IMR-90 (cell line): ENCODE results near the gene TGDS. TPM values are rescaled to one million over a fixed set of nuclear protein-coding genes. Genes with fewer than 3 reads are reported as not detected.

ENCODE experiments used
- ATAC-seq: fragments of 200-7000 bp; cut with Tn5 transposase; 2 replicates; pipeline ENCODE4 v1.9.1; 2020; ENCODE audit warnings: low read depth, mild to moderate bottlenecking, moderate library complexity
- BruUV-seq: library from RNA; stranded (reverse); fragments of 400-500 nt; replicated peaks from 2 replicates; lab custom pipeline; 2021; lab: Mats Ljungman, UMichigan
- CTCF ChIA-PET: fragments of 300-600 bp; formaldehyde crosslinking; extraction: SDS; loops from one replicate; lab custom pipeline; 2021; ENCODE audit warnings: antibody characterized with exemption; lab: Yijun Ruan, JAX
- POLR2A ChIA-PET: fragments of 300-600 bp; sonication (Branson Sonifier 250); formaldehyde crosslinking; loops from one replicate; lab custom pipeline; 2022; ENCODE audit warnings: antibody characterized with exemption; ENCODE audit not compliant: unreplicated experiment; lab: Charles Lee
- DNase-seq: peaks from one replicate; pipeline ENCODE4 v3.0.0; 2013
- H2AFZ ChIP-seq: replicated peaks from 2 replicates; pipeline ENCODE3; 2013; ENCODE audit warnings: low read length, mild to moderate bottlenecking; ENCODE audit not compliant: poor library complexity
- H2AK5ac ChIP-seq: 2 replicates; pipeline ENCODE4 v1.6.1; 2013; ENCODE audit warnings: low read depth, low read length, inconsistent platforms
- H2AK9ac ChIP-seq: replicated peaks from 2 replicates; pipeline ENCODE3; 2013; ENCODE audit warnings: mild to moderate bottlenecking, low read depth, low read length, moderate library complexity; ENCODE audit not compliant: poor library complexity
- H2BK120ac ChIP-seq: 2 replicates; pipeline ENCODE4 v1.6.1; 2013; ENCODE audit warnings: low read depth, low read length, inconsistent platforms
- H2BK15ac ChIP-seq: 3 replicates; pipeline ENCODE4 v1.6.1; 2013; ENCODE audit warnings: low read depth, low read length, inconsistent platforms
- H2BK20ac ChIP-seq: 2 replicates; pipeline ENCODE4 v1.6.1; 2013; ENCODE audit warnings: low read depth, mild to moderate bottlenecking, inconsistent platforms, low read length, moderate library complexity
- H2BK5ac ChIP-seq: 2 replicates; pipeline ENCODE4 v1.6.1; 2013; ENCODE audit warnings: mild to moderate bottlenecking, low read depth, low read length, inconsistent platforms; ENCODE audit not compliant: poor library complexity, severe bottlenecking
- H3K14ac ChIP-seq: replicated peaks from 2 replicates; pipeline ENCODE4 v1.6.1; 2013; ENCODE audit warnings: low read depth, low read length, inconsistent platforms
- H3K18ac ChIP-seq: 2 replicates; pipeline ENCODE4 v1.6.1; 2013; ENCODE audit warnings: low read depth, low read length, control low read depth
- H3K23ac ChIP-seq: 2 replicates; pipeline ENCODE4 v1.6.1; 2013; ENCODE audit warnings: low read depth, low read length, inconsistent platforms
- H3K27ac ChIP-seq: 2 replicates; pipeline ENCODE4 v1.5.1; 2013; ENCODE audit warnings: mild to moderate bottlenecking, control low read depth, low read length; ENCODE audit not compliant: insufficient read depth
- H3K27me3 ChIP-seq: 2 replicates; pipeline ENCODE4 v1.6.1; 2013; ENCODE audit warnings: low read length; ENCODE audit not compliant: control insufficient read depth, insufficient read depth
- H3K36me3 ChIP-seq: 2 replicates; pipeline ENCODE4 v1.6.1; 2013; ENCODE audit warnings: low read length, mixed read lengths; ENCODE audit not compliant: control insufficient read depth, insufficient read depth
- H3K4ac ChIP-seq: 2 replicates; pipeline ENCODE4 v1.6.1; 2013; ENCODE audit warnings: low read depth, low read length, inconsistent platforms
- H3K4me1 ChIP-seq: 2 replicates; pipeline ENCODE4 v1.6.1; 2013; ENCODE audit warnings: low read length, mixed read lengths; ENCODE audit not compliant: control insufficient read depth, insufficient read depth
- H3K4me2 ChIP-seq: 2 replicates; pipeline ENCODE4 v1.6.1; 2013; ENCODE audit warnings: low read depth, mild to moderate bottlenecking, control low read depth, low read length, moderate library complexity
- H3K4me3 ChIP-seq: 2 replicates; pipeline ENCODE4 v1.5.1; 2013; ENCODE audit warnings: low read depth, mild to moderate bottlenecking, control low read depth, low read length, moderate library complexity; ENCODE audit not compliant: insufficient read depth
- H3K56ac ChIP-seq: 2 replicates; pipeline ENCODE4 v1.6.1; 2013; ENCODE audit warnings: low read length, inconsistent platforms; ENCODE audit not compliant: insufficient read depth; ENCODE audit errors: extremely low read depth
- H3K79me1 ChIP-seq, 2 experiments: 2 replicates each; pipeline ENCODE4 v1.6.1; 2013; ENCODE audit warnings: low read length in 2 of 2, inconsistent platforms in 1 of 2, low read depth in 1 of 2
- H3K9ac ChIP-seq: 2 replicates; pipeline ENCODE4 v1.6.1; 2013; ENCODE audit warnings: low read depth, low read length, control low read depth
- H3K9me1 ChIP-seq: 2 replicates; pipeline ENCODE4 v1.6.1; 2013; ENCODE audit warnings: low read length, inconsistent platforms; ENCODE audit not compliant: insufficient read depth
- H3K9me3 ChIP-seq: 2 replicates; pipeline ENCODE4 v1.6.1; 2013; ENCODE audit warnings: low read length; ENCODE audit not compliant: control insufficient read depth, insufficient read depth
- H4K20me1 ChIP-seq: 2 replicates; pipeline ENCODE4 v1.6.1; 2013; ENCODE audit warnings: low read length, inconsistent platforms; ENCODE audit not compliant: insufficient read depth
- H4K5ac ChIP-seq: 2 replicates; pipeline ENCODE4 v1.6.1; 2013; ENCODE audit warnings: mild to moderate bottlenecking, low read depth, low read length, control low read depth
- H4K8ac ChIP-seq, 2 experiments: 2 replicates each; pipeline ENCODE4 v1.6.1; 2013; ENCODE audit warnings: low read depth in 2 of 2, low read length in 2 of 2, control low read depth in 1 of 2, inconsistent platforms in 1 of 2
- H4K91ac ChIP-seq: 2 replicates; pipeline ENCODE4 v1.6.1; 2013; ENCODE audit warnings: low read depth, low read length, inconsistent platforms; ENCODE audit not compliant: insufficient read depth
- CHD1 ChIP-seq: IDR thresholded peaks from 2 replicates; pipeline ENCODE4 v1.6.1; 2012; ENCODE audit warnings: low read depth, low read length, improper control_type of control experiment
- MXI1 ChIP-seq: IDR thresholded peaks from 2 replicates; pipeline ENCODE4 v1.6.1; 2012; ENCODE audit warnings: low read depth, mild to moderate bottlenecking, low read length, moderate library complexity, borderline replicate concordance
- RCOR1 ChIP-seq: IDR thresholded peaks from 2 replicates; pipeline ENCODE4 v1.6.1; 2012; ENCODE audit warnings: mild to moderate bottlenecking, low read length, improper control_type of control experiment; ENCODE audit not compliant: insufficient replicate concordance
- SMC3 ChIP-seq: fragments of 150-350 bp; IDR thresholded peaks from 2 replicates; pipeline ENCODE4 v1.6.1; 2016; ENCODE audit warnings: low read depth, mild to moderate bottlenecking, antibody characterized with exemption, low read length, moderate library complexity
- WGBS, 2 experiments: methylation state at CpG; one replicate each; pipeline versions ENCODE4 v1.1.5 to v1.1.7; 2013; ENCODE audit warnings: missing lambda C conversion rate in 2 of 2; ENCODE audit not compliant: insufficient read length in 1 of 2; ENCODE audit errors: extremely low coverage in 2 of 2; 5-methylcytosine and 5-hydroxymethylcytosine counted together
- dilution Hi-C: fragments of 300-500 bp; cut with HindIII; formaldehyde crosslinking; loops from one replicate; pipeline ENCODE4 v1.14.3; 2018; ENCODE audit warnings: low sequenced_read_pairs; ENCODE audit not compliant: unreplicated experiment
- in situ Hi-C: fragments of 300-500 bp; cut with MboI; formaldehyde crosslinking; loops from 3 replicates; pipeline ENCODE4 v1.14.3; 2019; ENCODE audit warnings: low sequenced_read_pairs, inconsistent platforms, mixed read lengths
- intact Hi-C: fragments of 100-400 bp; cut with micrococcal nuclease; formaldehyde crosslinking; loops from 2 replicates; pipeline ENCODE4 v1.10.0; 2022
- polyA plus RNA-seq, 3 experiments: library from polyadenylated mRNA; depleted of rRNA; stranded (reverse); fragments of >200 nt; gene quantifications; 2 replicates each; pipeline ENCODE4 v1.2.3, GENCODE V29; 2012; ENCODE audit warnings: low replicate concordance in 1 of 3
- total RNA-seq: library from RNA; depleted of rRNA; stranded (reverse); fragments of >200 nt; gene quantifications from 2 replicates; pipeline ENCODE4 v1.2.3, GENCODE V29; 2012
- TF ChIP-seq, protein P1 (sequence below): conservative IDR thresholded peaks from 2 replicates; pipeline ENCODE4 v1.5.1; 2012; ENCODE audit warnings: mild to moderate bottlenecking, low read depth, low read length, improper control_type of control experiment

Gene TGDS
- total and polyA plus RNA-seq, 2 of the 4 experiments (the other 2 are of a cell fraction), result 9.6 to 15.6 TPM

DNA sequence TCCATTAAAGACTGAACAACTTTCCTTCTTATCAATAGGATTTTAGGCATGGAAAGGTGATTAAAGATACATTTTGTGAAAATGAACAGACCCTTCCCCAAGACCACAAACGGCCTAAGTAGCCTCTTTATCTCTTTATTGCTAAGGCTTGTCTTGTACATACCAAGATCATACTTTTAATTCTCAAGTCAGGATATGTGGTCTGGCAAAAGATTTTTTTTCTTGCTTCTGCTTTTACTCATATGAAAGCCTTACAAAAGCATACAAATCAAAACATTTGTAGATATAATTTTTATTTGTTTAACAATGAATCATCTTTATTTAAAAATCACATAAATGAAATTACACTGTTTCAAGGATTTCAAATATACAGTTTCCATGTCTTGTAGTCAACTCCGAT is 35.8 kb downstream of the TGDS start:
- intact Hi-C loops (no loop called here), dilution Hi-C loops (no loop called here), in situ Hi-C loops (no loop called here)
- no peak overlapping the region for H2BK120ac ChIP-seq
- ChIA-PET CTCF (no interaction called here), POLR2A (no interaction called here)
- H3K36me3 ChIP-seq, result 0 out of 2 replicates have a peak, but pooled peaks cover 2% of the 10 kb centered on the region
- no CpG with 5 or more reads among the region's 2 CpGs for WGBS, 2 experiments
- no peak overlapping the region for H2BK15ac ChIP-seq
- H4K20me1 ChIP-seq, result no peaks in the 10 kb centered on the region
- H3K79me1 ChIP-seq, result no peaks in the 10 kb centered on the region
- H2BK5ac ChIP-seq, result no peak overlapping the region
- BruUV-seq, result no TSS peak
- H3K4me3 ChIP-seq, result no peak overlapping the region
- H3K14ac ChIP-seq, result no peak overlapping the region
- no peak overlapping the region for H2AK9ac ChIP-seq
- no peaks in the 10 kb centered on the region for H3K4me1 ChIP-seq
- no peak for TF ChIP-seq CHD1
- TF ChIP-seq MXI1, result no peak
- TF ChIP-seq, protein P1, sequence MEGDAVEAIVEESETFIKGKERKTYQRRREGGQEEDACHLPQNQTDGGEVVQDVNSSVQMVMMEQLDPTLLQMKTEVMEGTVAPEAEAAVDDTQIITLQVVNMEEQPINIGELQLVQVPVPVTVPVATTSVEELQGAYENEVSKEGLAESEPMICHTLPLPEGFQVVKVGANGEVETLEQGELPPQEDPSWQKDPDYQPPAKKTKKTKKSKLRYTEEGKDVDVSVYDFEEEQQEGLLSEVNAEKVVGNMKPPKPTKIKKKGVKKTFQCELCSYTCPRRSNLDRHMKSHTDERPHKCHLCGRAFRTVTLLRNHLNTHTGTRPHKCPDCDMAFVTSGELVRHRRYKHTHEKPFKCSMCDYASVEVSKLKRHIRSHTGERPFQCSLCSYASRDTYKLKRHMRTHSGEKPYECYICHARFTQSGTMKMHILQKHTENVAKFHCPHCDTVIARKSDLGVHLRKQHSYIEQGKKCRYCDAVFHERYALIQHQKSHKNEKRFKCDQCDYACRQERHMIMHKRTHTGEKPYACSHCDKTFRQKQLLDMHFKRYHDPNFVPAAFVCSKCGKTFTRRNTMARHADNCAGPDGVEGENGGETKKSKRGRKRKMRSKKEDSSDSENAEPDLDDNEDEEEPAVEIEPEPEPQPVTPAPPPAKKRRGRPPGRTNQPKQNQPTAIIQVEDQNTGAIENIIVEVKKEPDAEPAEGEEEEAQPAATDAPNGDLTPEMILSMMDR, result no peak
- no peak for TF ChIP-seq SMC3
- TF ChIP-seq RCOR1, result no peak
- H3K9me3 ChIP-seq, result no peaks in the 10 kb centered on the region
- H3K9me1 ChIP-seq, result no peaks in the 10 kb centered on the region
- no peak overlapping the region for H3K56ac ChIP-seq
- H3K4ac ChIP-seq, result no peak overlapping the region
- H3K18ac ChIP-seq, result no peak overlapping the region
- H3K27me3 ChIP-seq, result no peaks in the 10 kb centered on the region
- H4K5ac ChIP-seq, result no peak overlapping the region
- no peak overlapping the region for H3K9ac ChIP-seq
- ATAC-seq (no peak), DNase-seq (no peak)
- no peak overlapping the region for H2BK20ac ChIP-seq
- no peak overlapping the region for H2AFZ ChIP-seq
- H3K27ac ChIP-seq, result no peak overlapping the region
- H2AK5ac ChIP-seq, result no peak overlapping the region
- H3K4me2 ChIP-seq, result no peak overlapping the region
- H3K23ac ChIP-seq, result no peak overlapping the region
- H4K8ac ChIP-seq, result no peak overlapping the region
- no peak overlapping the region for H4K91ac ChIP-seq
